GM12878 (cell line): ENCODE measurements around the gene PALD1. TPM values are rescaled to one million over a fixed set of nuclear protein-coding genes. Genes with fewer than 3 reads are reported as not detected.
A peak's percentile ranks its signal among the peaks of the same experiment; 100 is the strongest.

Source experiments
- ATAC-seq: fragments of 200-7000 bp; cut with Tn5 transposase; 3 replicates; pipeline ENCODE4 v1.9.1; 2020; ENCODE audit warnings: mild to moderate bottlenecking, moderate library complexity
- BruUV-seq: library from RNA; stranded (reverse); fragments of 400-500 nt; replicated peaks from 2 replicates; lab custom pipeline; 2021; lab: Mats Ljungman, UMichigan
- CTCF ChIA-PET: fragments of 300-600 bp; sonication (Branson Sonifier 250); formaldehyde crosslinking; extraction: SDS; loops from one replicate; lab custom pipeline; 2021; ENCODE audit warnings: inconsistent platforms; lab: Yijun Ruan, JAX
- POLR2A ChIA-PET: fragments of 350-600 bp; formaldehyde crosslinking; extraction: SDS; loops from one replicate; lab custom pipeline; 2021; ENCODE audit warnings: inconsistent platforms; lab: Charles Lee
- RAD21 ChIA-PET: fragments of 300-600 bp; sonication (Branson Sonifier 250); formaldehyde crosslinking; loops from one replicate; lab custom pipeline; 2023; ENCODE audit warnings: antibody characterized with exemption; ENCODE audit not compliant: unreplicated experiment; lab: Charles Lee
- SMC1A ChIA-PET: fragments of 300-600 bp; sonication (Branson Sonifier 250); formaldehyde crosslinking; loops from one replicate; lab custom pipeline; 2023; ENCODE audit not compliant: unreplicated experiment, uncharacterized antibody; lab: Charles Lee
- DNase-seq: peaks from one replicate; pipeline ENCODE4 v3.0.0-alpha.2; 2011; ENCODE audit warnings: low read depth, low spot score
- FAIRE-seq: peaks from 3 replicates; lab custom pipeline; 2011; peaks lifted over from hg19 to GRCh38; lab: Jason Lieb, UNC
- H2AFZ ChIP-seq: 2 replicates; pipeline ENCODE4 v1.6.0; 2011; ENCODE audit warnings: low read depth, low read length, control low read depth; ENCODE audit not compliant: control insufficient read depth
- H3K27ac ChIP-seq: 2 replicates; pipeline ENCODE4 v1.5.1; 2011; ENCODE audit warnings: control low read depth; ENCODE audit not compliant: control insufficient read depth, insufficient read depth
- H3K27me3 ChIP-seq, 2 experiments: replicated peaks in 1 of 2; 2 replicates each; pipeline versions ENCODE4 v1.6.0 to v1.6.1; 2011; ENCODE audit warnings: low read length in 1 of 2; ENCODE audit not compliant: control insufficient read depth in 2 of 2, insufficient read depth in 2 of 2
- H3K36me3 ChIP-seq, 2 experiments: 2 replicates each; pipeline ENCODE4 v1.5.1; 2011; ENCODE audit warnings: low read length in 1 of 2; ENCODE audit not compliant: control insufficient read depth in 2 of 2, insufficient read depth in 2 of 2
- H3K4me1 ChIP-seq: 2 replicates; pipeline ENCODE4 v1.6.1; 2011; ENCODE audit warnings: mild to moderate bottlenecking, low read length, moderate library complexity, mixed read lengths; ENCODE audit not compliant: control insufficient read depth, insufficient read depth
- H3K4me2 ChIP-seq: 2 replicates; pipeline ENCODE4 v1.6.0; 2011; ENCODE audit warnings: control low read depth; ENCODE audit not compliant: control insufficient read depth, insufficient read depth
- H3K4me3 ChIP-seq: fragments of 200-600 bp; sonication (generic); 2 replicates; pipeline ENCODE4 v1.5.1; 2016
- H3K79me2 ChIP-seq: 2 replicates; pipeline ENCODE4 v1.6.0; 2011; ENCODE audit warnings: low read length; ENCODE audit not compliant: control insufficient read depth, insufficient read depth
- H3K9ac ChIP-seq: 2 replicates; pipeline ENCODE4 v1.8.0; 2011; ENCODE audit warnings: low read length, control low read depth, mixed read lengths; ENCODE audit not compliant: control insufficient read depth, insufficient read depth
- H3K9me3 ChIP-seq: replicated peaks from 3 replicates; pipeline ENCODE4 v1.5.1; 2011; ENCODE audit warnings: mild to moderate bottlenecking, low read length; ENCODE audit not compliant: control insufficient read depth, insufficient read depth
- H4K20me1 ChIP-seq: 2 replicates; pipeline ENCODE4 v1.6.0; 2011; ENCODE audit not compliant: control insufficient read depth, insufficient read depth
- CEBPB ChIP-seq, 2 experiments: fragments of 150-350 bp in 1 of 2; IDR thresholded peaks; 2 replicates each; pipeline ENCODE4 v1.6.1; 2012 to 2014; ENCODE audit warnings: low read depth in 2 of 2, low read length in 2 of 2, borderline replicate concordance in 1 of 2, inconsistent platforms in 1 of 2
- CHD2 ChIP-seq: IDR thresholded peaks from 2 replicates; pipeline ENCODE4 v1.6.1; 2011; ENCODE audit warnings: low read depth, low read length, improper control_type of control experiment, borderline replicate concordance
- CREM ChIP-seq: IDR thresholded peaks from 2 replicates; pipeline ENCODE4 v1.6.1; 2014; ENCODE audit warnings: antibody characterized with exemption, low read depth
- ESRRA ChIP-seq: IDR thresholded peaks from 2 replicates; pipeline ENCODE4 v1.6.1; 2012; ENCODE audit warnings: mild to moderate bottlenecking, low read length, improper control_type of control experiment
- IKZF1 ChIP-seq: fragments of 450-650 bp; conservative IDR thresholded peaks from 2 replicates; pipeline ENCODE4 v1.6.1; 2017; ENCODE audit warnings: antibody characterized with exemption, mild to moderate bottlenecking
- IKZF2 ChIP-seq, 2 experiments: fragments of 450-650 bp; IDR thresholded peaks; 2 replicates each; pipeline ENCODE4 v1.6.1; 2017; ENCODE audit warnings: mild to moderate bottlenecking in 2 of 2, moderate library complexity in 2 of 2
- NR2C1 ChIP-seq: fragments of 450-650 bp; IDR thresholded peaks from 2 replicates; pipeline ENCODE4 v1.6.1; 2017; ENCODE audit warnings: antibody characterized with exemption, mild to moderate bottlenecking, moderate library complexity
- POLR2A ChIP-seq: IDR thresholded peaks from 2 replicates; pipeline ENCODE4 v1.6.1; 2011; ENCODE audit warnings: low read depth, mild to moderate bottlenecking, low read length
- RUNX3 ChIP-seq: IDR thresholded peaks from 2 replicates; pipeline ENCODE4 v1.6.1; 2012; ENCODE audit warnings: low read length, inconsistent platforms
- WGBS: methylation state at CpG from one replicate; pipeline ENCODE4 v1.1.6; 2016; ENCODE audit warnings: low lambda C conversion rate; ENCODE audit not compliant: insufficient replicate concordance, insufficient coverage; ENCODE audit errors: missing lambda C conversion rate; 5-methylcytosine and 5-hydroxymethylcytosine counted together
- in situ Hi-C: fragments of 300-500 bp; cut with MboI; formaldehyde crosslinking; loops from 9 replicates; pipeline ENCODE4 v1.14.3; 2018; ENCODE audit warnings: mixed read lengths
- intact Hi-C: fragments of 100-400 bp; cut with micrococcal nuclease; formaldehyde crosslinking; loops from one replicate; pipeline ENCODE4 v1.14.2; 2022; ENCODE audit not compliant: unreplicated experiment
- polyA plus RNA-seq, 11 experiments: library from polyadenylated mRNA; depleted of rRNA in 4 of 11; unstranded in 6 of 11; stranded (reverse) in 5 of 11; fragments of >200 nt; fragmentation: Nextera tagmentation in 4 of 11; fragmentation: Illumina TruSeq in 1 of 11; extraction: Ambion mirVana in 4 of 11; extraction: Trizol in 1 of 11; gene quantifications; 1 replicate in 1 of 11; 2 replicates in 10 of 11; pipeline versions ENCODE4 v1.2.1 to v1.2.3, GENCODE V29; 2011 to 2016; ENCODE audit warnings: inconsistent platforms in 2 of 11, missing spikeins in 2 of 11, low read depth in 1 of 11
- total RNA-seq, 4 experiments: library from RNA; depleted of rRNA in 3 of 4; stranded (reverse); fragments of >200 nt in 3 of 4; fragmentation: Illumina TruSeq in 1 of 4; extraction: Trizol in 1 of 4; gene quantifications; 2 replicates each; pipeline versions ENCODE4 v1.2.1 to v1.2.3, GENCODE V29; 2013 to 2021

The PALD1 gene
- total and polyA plus RNA-seq, 10 of the 15 experiments (the other 5 are each of a cell fraction or from before 2014, with no cell fraction given) = 0.43 to 20.9 (median 9.0) TPM

GRCh38 chr10:70585578-70586169, 107.1 kb downstream of the PALD1 start:
- no peaks in the 10 kb centered on the region for H4K20me1 ChIP-seq
- no peak overlapping the region for H3K4me3 ChIP-seq
- CTCF ChIA-PET = interaction anchor here (0.7 to 1.0 kb wide), 2 partner anchors 8 to 470 kb away, joined by 3 read pairs; no protein-coding TSS in a partner anchor
- no peak overlapping the region for H2AFZ ChIP-seq
- intact Hi-C loops (no loop called here), in situ Hi-C loops (no loop called here)
- no peak for DNase-seq
- no peak for FAIRE-seq
- BruUV-seq = no TSS peak
- H3K36me3 ChIP-seq = no peaks in the 10 kb centered on the region
- H3K9me3 ChIP-seq = no peaks in the 10 kb centered on the region
- TF ChIP-seq NR2C1 (no peak), ESRRA (no peak), CEBPB (IDR thresholded peaks at IDR 0.05; ENCODE audit: borderline replicate concordance in 1 of 2, low read depth in 2 of 2, low read length in 2 of 2) (no peak), CHD2 (no peak), CREM (no peak), RUNX3 (no peak), IKZF1 (peak; percentile 14; the same call in 1 of the 2 replicates), IKZF2 (IDR thresholded peaks at IDR 0.05) (0 out of 4 replicates have a peak, but pooled peaks of 1 of the 2 experiments have one; percentile 14), POLR2A (no peak)
- TF ChIP-seq, all 136 proteins: peak for 2
- Histone ChIP-seq H3K79me2 (no peaks in the 10 kb centered on the region), H3K4me1 (peaks cover 32% of the 10 kb centered on the region), H3K27me3 (no peaks in the 10 kb centered on the region), H3K4me2 (no peak overlapping the region), H3K9ac (no peak overlapping the region), H3K27ac (no peak overlapping the region)
- RAD21 ChIA-PET = interaction anchor here (0.5 to 4.9 kb wide), 5 partner anchors 9 to 71 kb away, joined by 3 to 35 read pairs (median 4); no protein-coding TSS in a partner anchor
- 71% methylated on average over 8 of the region's 8 CpGs for WGBS
- POLR2A ChIA-PET = interaction anchor here (3.4 to 4.6 kb wide), 2 partner anchors 7 to 10 kb away, joined by 12 to 23 read pairs; no protein-coding TSS in a partner anchor
- SMC1A ChIA-PET = interaction anchor here (0.7 to 6.6 kb wide), 5 partner anchors 7 to 96 kb away, joined by 3 to 46 read pairs (median 7); no protein-coding TSS in a partner anchor
- no peak for ATAC-seq
